ENCODE measurements around the gene LRRC23. TPM values are rescaled to one million over a fixed set of nuclear protein-coding genes. Genes with fewer than 3 reads are reported as not detected.

The LRRC23 gene
- total RNA-seq, 1 donor from 2014 or later = 11.6 TPM

GRCh38 chr12:6929466-6930452 is 25.1 kb downstream of the LRRC23 start:
- Histone ChIP-seq H3K36me3 (ENCODE audit: control insufficient read depth, insufficient read depth, low read length) (no peaks in the 10 kb centered on the region), H3K27me3 (ENCODE audit: control insufficient read depth, insufficient read depth, low read length) (no peaks in the 10 kb centered on the region), H3K4me3 (ENCODE audit: low read depth, low read length) (peak overlapping the region; percentile 69)
- TF ChIP-seq CTCF (IDR thresholded peaks at IDR 0.05; ENCODE audit: insufficient read depth, low read length, severe bottlenecking) = no peak
- FAIRE-seq (no peak), DNase-seq (ENCODE audit: low read depth) (no peak)

DNA sequence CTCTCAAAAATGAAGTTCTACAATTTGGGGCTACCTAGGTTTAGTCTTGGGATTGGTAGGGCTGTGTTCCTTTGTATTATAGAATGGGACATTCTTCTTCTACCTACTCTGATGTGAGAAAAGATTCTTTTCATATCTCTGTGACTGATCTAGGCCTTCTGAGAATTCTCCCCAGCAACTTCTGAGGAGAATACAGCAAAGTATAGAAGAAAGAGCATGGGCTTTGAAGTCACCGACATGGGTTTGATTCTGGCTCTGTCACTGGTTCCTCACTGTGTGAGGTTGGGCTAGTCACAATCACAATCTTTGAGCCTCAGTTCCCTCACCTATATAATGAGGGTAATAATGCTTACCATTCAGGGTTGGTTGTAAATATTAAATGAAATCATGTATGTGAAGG is 28.1 kb downstream of the LRRC23 start:
- no peak for FAIRE-seq

GRCh38 chr12:6934110-6934509 is 29.5 kb downstream of the LRRC23 start:
- H3K27me3 ChIP-seq (ENCODE audit: control insufficient read depth, insufficient read depth, low read length) = no peaks in the 10 kb centered on the region
- H3K4me3 ChIP-seq (ENCODE audit: low read depth, low read length) = no peak overlapping the region
- no peak for FAIRE-seq
- no peak for DNase-seq (ENCODE audit: low read depth)
- H3K36me3 ChIP-seq (ENCODE audit: control insufficient read depth, insufficient read depth, low read length) = peaks cover 7% of the 10 kb centered on the region
- TF ChIP-seq CTCF (IDR thresholded peaks at IDR 0.05; ENCODE audit: insufficient read depth, low read length, severe bottlenecking) = no peak

More for the DNA sequence above, 28.1 kb downstream of the LRRC23 start:
- no peak for DNase-seq (ENCODE audit: low read depth)
- Histone ChIP-seq H3K27me3 (ENCODE audit: control insufficient read depth, insufficient read depth, low read length) (no peaks in the 10 kb centered on the region), H3K4me3 (ENCODE audit: low read depth, low read length) (no peak overlapping the region), H3K36me3 (ENCODE audit: control insufficient read depth, insufficient read depth, low read length) (peaks cover 4% of the 10 kb centered on the region)
- no peak for TF ChIP-seq CTCF (IDR thresholded peaks at IDR 0.05; ENCODE audit: insufficient read depth, low read length, severe bottlenecking)

GRCh38 chr12:6935371-6936193 is 31.0 kb downstream of the LRRC23 start:
- FAIRE-seq = no peak
- no peak for DNase-seq (ENCODE audit: low read depth)
- Histone ChIP-seq H3K4me3 (ENCODE audit: low read depth, low read length) (no peak overlapping the region), H3K36me3 (ENCODE audit: control insufficient read depth, insufficient read depth, low read length) (peaks cover 9% of the 10 kb centered on the region), H3K27me3 (ENCODE audit: control insufficient read depth, insufficient read depth, low read length) (no peaks in the 10 kb centered on the region)
- TF ChIP-seq CTCF (IDR thresholded peaks at IDR 0.05; ENCODE audit: insufficient read depth, low read length, severe bottlenecking) = no peak

DNA sequence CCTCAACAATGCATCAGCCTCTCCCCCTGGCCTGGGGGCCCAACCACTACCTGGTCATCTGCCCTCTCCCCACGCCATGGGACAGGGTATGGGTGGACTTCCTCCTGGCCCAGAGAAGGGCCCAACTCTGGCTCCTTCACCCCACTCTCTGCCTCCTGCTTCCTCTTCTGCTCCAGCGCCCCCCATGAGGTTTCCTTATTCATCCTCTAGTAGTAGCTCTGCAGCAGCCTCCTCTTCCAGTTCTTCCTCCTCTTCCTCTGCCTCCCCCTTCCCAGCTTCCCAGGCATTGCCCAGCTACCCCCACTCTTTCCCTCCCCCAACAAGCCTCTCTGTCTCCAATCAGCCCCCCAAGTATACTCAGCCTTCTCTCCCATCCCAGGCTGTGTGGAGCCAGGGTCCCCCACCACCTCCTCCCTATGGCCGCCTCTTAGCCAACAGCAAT is 31.6 kb downstream of the LRRC23 start:
- DNase-seq (ENCODE audit: low read depth) (no peak), FAIRE-seq (no peak)
- Histone ChIP-seq H3K36me3 (ENCODE audit: control insufficient read depth, insufficient read depth, low read length) (peaks cover 13% of the 10 kb centered on the region), H3K4me3 (ENCODE audit: low read depth, low read length) (no peak overlapping the region), H3K27me3 (ENCODE audit: control insufficient read depth, insufficient read depth, low read length) (no peaks in the 10 kb centered on the region)
- no peak for TF ChIP-seq CTCF (IDR thresholded peaks at IDR 0.05; ENCODE audit: insufficient read depth, low read length, severe bottlenecking)

All from bronchial epithelial cell (primary cell).